PC-3 (cell line): ENCODE data around the gene CTDSP2. TPM values are rescaled to one million over a fixed set of nuclear protein-coding genes. Genes with fewer than 3 reads are reported as not detected.

Source experiments
- ATAC-seq: fragments of 200-7000 bp; cut with Tn5 transposase; 2 replicates; pipeline ENCODE4 v1.9.1; 2020; ENCODE audit warnings: mild to moderate bottlenecking, moderate library complexity
- BruUV-seq: library from RNA; stranded (reverse); fragments of 400-500 nt; replicated peaks from 2 replicates; lab custom pipeline; 2021; lab: Mats Ljungman, UMichigan
- CTCF ChIA-PET: fragments of 300-600 bp; sonication (Branson Sonifier 250); formaldehyde crosslinking; loops from one replicate; lab custom pipeline; 2022; ENCODE audit warnings: antibody characterized with exemption; lab: Charles Lee
- POLR2A ChIA-PET: fragments of 300-600 bp; sonication (Branson Sonifier 250); formaldehyde crosslinking; loops from one replicate; lab custom pipeline; 2022; ENCODE audit warnings: antibody characterized with exemption; ENCODE audit not compliant: unreplicated experiment; lab: Charles Lee
- DNase-seq: peaks from one replicate; pipeline ENCODE4 v3.0.0-alpha.2; 2015
- H2AFZ ChIP-seq: fragments of 300-600 bp; sonication (generic); 2 replicates; pipeline ENCODE4 v1.6.0; 2016; ENCODE audit warnings: antibody characterized with exemption, low read length
- H3F3A ChIP-seq: fragments of 300-600 bp; sonication (generic); one replicate; pipeline ENCODE4 v1.6.0; 2017; ENCODE audit warnings: antibody characterized with exemption, low read length, control low read depth, mild to moderate bottlenecking; ENCODE audit not compliant: unreplicated experiment
- H3K27ac ChIP-seq: fragments of 300-600 bp; sonication (generic); 2 replicates; pipeline ENCODE4 v1.5.1; 2016; ENCODE audit warnings: mild to moderate bottlenecking, low read length
- H3K27me3 ChIP-seq: fragments of 300-600 bp; sonication (generic); 2 replicates; pipeline ENCODE4 v1.6.1; 2016; ENCODE audit warnings: low read length, mixed read lengths
- H3K36me3 ChIP-seq: fragments of 300-600 bp; sonication (generic); 2 replicates; pipeline ENCODE4 v1.6.1; 2016; ENCODE audit warnings: low read depth, mixed run types, low read length, mixed read lengths
- H3K4me1 ChIP-seq: fragments of 300-600 bp; sonication (generic); 2 replicates; pipeline ENCODE4 v1.5.1; 2016; ENCODE audit warnings: low read length; ENCODE audit not compliant: insufficient read depth
- H3K4me2 ChIP-seq: fragments of 300-600 bp; sonication (generic); 2 replicates; pipeline ENCODE4 v1.6.0; 2016; ENCODE audit warnings: low read length
- H3K4me3 ChIP-seq: fragments of 300-600 bp; sonication (generic); 2 replicates; pipeline ENCODE4 v1.5.1; 2016; ENCODE audit warnings: mild to moderate bottlenecking, low read length, mixed read lengths
- H3K79me2 ChIP-seq: fragments of 300-600 bp; sonication (generic); 2 replicates; pipeline ENCODE4 v1.6.1; 2017; ENCODE audit warnings: low read length, mixed read lengths
- H3K9ac ChIP-seq: fragments of 300-600 bp; sonication (generic); 2 replicates; pipeline ENCODE4 v1.6.0; 2016; ENCODE audit warnings: mild to moderate bottlenecking, low read length
- H3K9me2 ChIP-seq: fragments of 300-600 bp; sonication (generic); replicated peaks from 2 replicates; pipeline ENCODE4 v1.6.1; 2016; ENCODE audit warnings: mixed run types, low read length, mixed read lengths
- H3K9me3 ChIP-seq: fragments of 300-600 bp; sonication (generic); 2 replicates; pipeline ENCODE4 v1.6.1; 2016; ENCODE audit warnings: low read length, mixed read lengths
- H4K20me1 ChIP-seq: fragments of 300-600 bp; sonication (generic); 2 replicates; pipeline ENCODE4 v1.6.1; 2016; ENCODE audit warnings: low read length, mixed read lengths
- EZH2 ChIP-seq: fragments of 300-600 bp; sonication (generic); IDR thresholded peaks from one replicate; pipeline ENCODE4 v1.6.1; 2017; ENCODE audit warnings: antibody characterized with exemption, mild to moderate bottlenecking, low read length; ENCODE audit not compliant: unreplicated experiment
- EZH2phosphoT487 ChIP-seq: fragments of 300-600 bp; sonication (generic); IDR thresholded peaks from 2 replicates; pipeline ENCODE4 v1.6.1; 2018; ENCODE audit warnings: mild to moderate bottlenecking, antibody characterized with exemption, low read length, borderline replicate concordance
- intact Hi-C: fragments of 100-400 bp; cut with micrococcal nuclease; formaldehyde crosslinking; loops from 2 replicates; pipeline ENCODE4 v1.9.0; 2023
- total RNA-seq: library from RNA; depleted of rRNA; stranded (reverse); fragments of >200 nt; gene quantifications from 2 replicates; pipeline ENCODE4 v1.2.3, GENCODE V29; 2014
- TF ChIP-seq, protein P1 (sequence below): fragments of 300-600 bp; sonication (generic); conservative IDR thresholded peaks from 2 replicates; pipeline ENCODE4 v1.5.1; 2017; ENCODE audit warnings: antibody characterized with exemption, low read depth, mild to moderate bottlenecking, low read length

The CTDSP2 gene
- total RNA-seq, 1 experiment from 2014 or later: 39.4 TPM

DNA sequence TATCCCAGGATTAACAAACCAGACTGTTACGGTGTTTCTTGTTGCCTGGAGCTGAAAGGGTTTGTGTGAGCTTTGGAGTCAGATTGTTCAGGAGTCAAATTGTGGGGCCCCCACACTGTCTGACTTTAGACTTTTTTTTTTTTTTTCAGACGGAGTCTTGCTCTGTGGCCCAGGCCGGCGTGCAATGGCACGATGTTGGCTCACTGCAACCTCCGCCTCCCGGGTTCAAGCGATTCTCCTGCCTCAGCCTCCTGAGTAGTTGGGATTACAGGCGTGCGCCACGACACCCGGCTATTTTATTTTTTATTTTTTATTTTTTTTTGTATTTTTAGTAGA, 63.1 kb downstream of the CTDSP2 start:
- Histone ChIP-seq H3K27ac (no peak overlapping the region), H3K4me1 (peaks cover 6% of the 10 kb centered on the region; the same call in 1 of the 2 replicates), H3K9me2 (no peaks in the 10 kb centered on the region), H3K4me2 (peak overlapping the region; percentile 91), H3K79me2 (peaks cover 31% of the 10 kb centered on the region), H4K20me1 (no peaks in the 10 kb centered on the region), H2AFZ (no peak overlapping the region), H3K36me3 (peaks cover 18% of the 10 kb centered on the region), H3K9ac (peak overlapping the region; percentile 87), H3K9me3 (no peaks in the 10 kb centered on the region), H3K27me3 (no peaks in the 10 kb centered on the region), H3K4me3 (peak overlapping the region; percentile 93), H3F3A (no peaks in the 10 kb centered on the region)
- no peak for ATAC-seq
- TF ChIP-seq EZH2 (no peak), EZH2phosphoT487 (no peak)
- TF ChIP-seq, protein P1, sequence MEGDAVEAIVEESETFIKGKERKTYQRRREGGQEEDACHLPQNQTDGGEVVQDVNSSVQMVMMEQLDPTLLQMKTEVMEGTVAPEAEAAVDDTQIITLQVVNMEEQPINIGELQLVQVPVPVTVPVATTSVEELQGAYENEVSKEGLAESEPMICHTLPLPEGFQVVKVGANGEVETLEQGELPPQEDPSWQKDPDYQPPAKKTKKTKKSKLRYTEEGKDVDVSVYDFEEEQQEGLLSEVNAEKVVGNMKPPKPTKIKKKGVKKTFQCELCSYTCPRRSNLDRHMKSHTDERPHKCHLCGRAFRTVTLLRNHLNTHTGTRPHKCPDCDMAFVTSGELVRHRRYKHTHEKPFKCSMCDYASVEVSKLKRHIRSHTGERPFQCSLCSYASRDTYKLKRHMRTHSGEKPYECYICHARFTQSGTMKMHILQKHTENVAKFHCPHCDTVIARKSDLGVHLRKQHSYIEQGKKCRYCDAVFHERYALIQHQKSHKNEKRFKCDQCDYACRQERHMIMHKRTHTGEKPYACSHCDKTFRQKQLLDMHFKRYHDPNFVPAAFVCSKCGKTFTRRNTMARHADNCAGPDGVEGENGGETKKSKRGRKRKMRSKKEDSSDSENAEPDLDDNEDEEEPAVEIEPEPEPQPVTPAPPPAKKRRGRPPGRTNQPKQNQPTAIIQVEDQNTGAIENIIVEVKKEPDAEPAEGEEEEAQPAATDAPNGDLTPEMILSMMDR: no peak
- CTCF ChIA-PET: interaction anchor here (0.9 kb wide), 1 partner anchor 11 kb away, joined by 3 read pairs; the partner anchor contains the start of genes EEF1AKMT3 and METTL1
- POLR2A ChIA-PET: no interaction called here
- no TSS peak for BruUV-seq
- no peak for DNase-seq
- intact Hi-C loops: no loop called here

DNA sequence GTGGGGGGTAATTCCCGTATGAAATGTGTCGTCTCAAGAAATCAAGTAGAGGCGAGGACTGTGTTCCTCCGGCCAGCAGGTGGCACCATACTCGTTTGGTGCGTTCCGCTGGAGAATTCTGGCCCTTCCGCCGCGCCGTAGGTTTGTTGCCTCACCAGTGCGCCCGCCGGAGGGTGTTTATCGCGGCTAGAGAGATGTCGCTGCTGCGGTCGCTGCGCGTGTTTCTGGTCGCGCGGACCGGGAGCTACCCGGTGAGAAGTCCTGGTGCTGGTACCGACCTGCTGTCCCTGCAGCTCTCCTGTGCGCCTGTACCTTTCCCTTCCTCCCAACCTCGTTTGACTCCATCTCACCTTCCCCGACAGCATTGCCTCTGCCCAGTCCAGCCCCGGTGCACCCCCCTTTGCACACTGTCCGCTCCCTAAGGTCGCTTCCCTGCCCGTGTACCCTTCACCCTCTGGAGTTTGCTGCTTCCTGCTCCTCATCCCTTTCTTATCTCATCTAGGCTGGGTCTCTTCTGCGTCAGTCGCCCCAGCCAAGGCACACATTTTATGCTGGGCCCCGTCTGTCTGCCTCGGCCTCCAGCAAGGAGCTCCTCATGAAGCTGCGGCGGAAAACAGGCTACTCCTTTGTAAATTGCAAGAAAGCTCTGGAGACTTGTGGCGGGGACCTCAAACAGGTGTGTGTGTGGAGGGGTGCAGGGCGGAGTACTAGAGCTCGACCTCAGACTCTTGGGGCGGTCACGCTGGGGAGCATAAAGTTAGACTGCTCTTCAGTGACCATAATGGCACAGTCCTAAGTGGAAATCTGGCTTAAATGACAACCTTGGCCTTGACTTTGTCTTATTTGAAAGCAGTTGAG, 63.7 kb downstream of the CTDSP2 start, which contains the start of gene TSFM:
TSFM (plus strand) TSS at position 180 of the 858 bp plus-strand sequence; CDS start at position 195, 15 bp downstream.
- Histone ChIP-seq H3K36me3 (peaks cover 18% of the 10 kb centered on the region), H3K27ac (no peak within 1 kb of the TSS), H3F3A (no peaks in the 10 kb centered on the region), H3K9ac (peak within 1 kb of the TSS; percentile 87), H2AFZ (peak within 1 kb of the TSS; percentile 79), H3K79me2 (peaks cover 31% of the 10 kb centered on the region), H3K27me3 (no peaks in the 10 kb centered on the region), H4K20me1 (no peaks in the 10 kb centered on the region), H3K4me2 (peak within 1 kb of the TSS; percentile 91), H3K9me2 (no peaks in the 10 kb centered on the region), H3K9me3 (no peaks in the 10 kb centered on the region), H3K4me3 (peak within 1 kb of the TSS; percentile 93), H3K4me1 (peaks cover 6% of the 10 kb centered on the region; the same call in 1 of the 2 replicates)
- ChIA-PET POLR2A (no interaction called here), CTCF (interaction anchor here (0.6 to 0.9 kb wide), 3 partner anchors 11 to 83 kb away, joined by 3 to 5 read pairs (median 3); partner anchors contain the start of genes EEF1AKMT3 and METTL1)
- TF ChIP-seq EZH2: no peak
- no peak for TF ChIP-seq EZH2phosphoT487
- TF ChIP-seq, protein P1: peak; percentile 93
- ATAC-seq: peak; percentile 92
- DNase-seq: peak; percentile 96
- BruUV-seq: TSS peak; percentile 52
- intact Hi-C loops: no loop called here
